IPS-NIHi7 (cell line): ENCODE measurements around the gene KRT38.

ENCODE experiments used
- DNase-seq: peaks from one replicate; pipeline ENCODE4 v3.0.0; 2012; ENCODE audit warnings: mixed read lengths; ENCODE audit errors: extremely low spot score

The KRT38 gene

GRCh38 chr17:41440531-41441033 lies at the start of gene KRT38:
Gene KRT38, minus strand, starts transcription at chr17:41440983. Its CDS starts 62 bp downstream, at chr17:41440921.
- no peak for DNase-seq

DNA sequence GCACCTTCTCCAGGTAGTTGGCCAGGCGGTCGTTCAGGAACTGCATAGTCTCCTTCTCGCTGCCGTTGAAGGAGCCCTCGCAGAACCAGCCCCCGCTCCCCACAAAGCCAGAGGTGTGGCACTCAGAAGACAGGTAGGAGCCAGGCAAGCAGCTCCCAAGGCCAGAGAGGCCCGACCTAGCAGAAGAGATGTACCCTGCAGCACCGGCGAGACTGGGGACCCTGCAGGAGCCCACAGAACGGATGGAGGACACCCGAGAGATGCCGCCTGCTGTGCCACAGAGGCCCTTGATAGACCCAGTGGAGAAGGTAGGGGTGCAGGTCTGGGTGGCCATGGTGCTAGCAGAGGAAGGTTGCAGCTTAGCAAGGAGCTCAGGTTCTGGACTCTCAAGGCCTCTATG lies 48.7 kb upstream of the KRT38 start, which contains the start of gene KRT36:
TSS of gene KRT36 (minus strand) at position 380 of the 400 bp plus-strand sequence. CDS start at position 334, 46 bp downstream.
- no peak for DNase-seq

DNA sequence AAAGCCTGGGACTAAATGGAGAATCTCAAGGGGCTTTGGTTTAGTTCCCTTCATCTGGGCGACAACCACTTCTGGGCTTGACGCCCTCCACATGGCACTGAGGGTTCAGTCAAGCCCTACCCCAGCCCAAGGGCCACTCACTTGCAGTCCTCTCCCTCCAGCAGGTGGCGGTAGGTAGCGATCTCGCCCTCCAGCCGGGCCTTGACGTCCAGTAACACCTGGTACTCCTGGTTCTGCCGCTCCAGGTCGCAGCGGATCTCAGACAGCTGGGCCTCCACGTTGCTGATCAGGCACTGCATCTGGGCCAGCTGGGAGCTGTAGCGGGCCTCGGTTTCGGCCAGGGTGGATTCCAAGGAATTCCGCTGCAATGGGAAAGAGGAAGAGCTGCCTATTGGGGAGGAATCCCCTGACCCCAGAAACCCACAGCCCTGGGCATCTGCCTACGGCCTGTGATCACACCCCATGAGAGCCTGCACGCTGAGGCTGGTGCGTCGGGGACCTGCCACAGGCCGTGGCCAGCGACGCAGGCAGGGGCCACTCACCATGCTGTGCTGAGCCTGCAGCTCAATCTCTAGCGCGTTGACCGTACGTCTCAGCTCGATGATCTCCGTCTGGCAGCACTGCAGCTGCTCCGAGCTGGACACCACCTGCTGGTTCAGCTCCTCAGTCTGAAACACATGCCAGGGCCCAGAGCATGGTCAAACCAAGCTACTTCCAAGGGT lies 46.2 kb upstream of the KRT38 start:
- DNase-seq = peak; percentile 87

- DNase-seq = no peak
Observed at GRCh38 chr17:41486316-41486715, 45.5 kb upstream of the KRT38 start.

DNA sequence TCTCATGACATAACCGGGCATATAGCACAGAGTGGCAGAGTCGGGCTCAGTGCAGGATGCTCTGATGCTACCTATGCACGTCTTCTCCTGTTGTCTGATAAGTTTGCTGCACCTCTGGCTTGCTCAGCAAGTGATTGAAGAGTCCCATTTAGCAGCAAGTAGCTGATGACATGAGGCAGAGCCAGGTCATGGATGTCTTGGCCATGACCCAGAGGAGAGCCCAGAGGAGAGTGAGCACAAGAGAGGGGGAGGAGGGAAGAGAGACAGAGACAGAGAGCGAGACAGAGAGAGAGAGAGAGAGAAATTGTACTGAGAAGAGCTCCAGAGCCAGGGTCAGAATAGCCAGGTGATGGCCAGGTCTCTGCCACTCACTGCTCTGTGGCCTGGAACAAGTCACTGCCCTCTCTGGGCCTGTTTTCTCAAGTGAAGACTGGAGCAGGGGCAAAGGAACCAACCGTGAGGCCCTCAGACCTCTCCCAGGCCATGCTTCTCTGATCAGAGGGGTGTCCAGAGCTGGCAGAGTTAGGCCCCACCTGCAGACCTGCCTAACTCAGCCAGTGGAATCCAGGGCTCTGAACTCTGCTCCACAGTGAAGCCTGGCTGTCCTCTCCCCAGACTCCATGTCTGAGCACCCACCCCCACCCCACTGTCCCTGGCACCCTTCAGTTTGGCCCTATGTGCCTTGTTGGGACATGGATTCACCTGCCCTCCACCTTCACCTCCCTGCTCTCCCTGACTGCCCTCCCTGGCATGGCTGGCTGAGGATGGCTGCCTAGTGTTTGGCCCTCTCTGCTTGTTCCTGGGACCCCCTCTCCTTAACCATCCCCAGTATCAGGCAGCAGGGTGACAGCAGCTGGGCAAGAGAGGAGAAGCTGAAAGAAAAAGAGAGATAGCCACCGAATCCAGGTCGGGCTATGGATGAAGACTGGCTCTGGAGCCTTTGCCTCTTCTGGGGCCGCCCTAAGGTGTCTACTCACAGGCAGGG lies 44.4 kb upstream of the KRT38 start:
- DNase-seq = no peak

- no peak for DNase-seq
Observed at GRCh38 chr17:41483991-41484826, 43.4 kb upstream of the KRT38 start.

DNA sequence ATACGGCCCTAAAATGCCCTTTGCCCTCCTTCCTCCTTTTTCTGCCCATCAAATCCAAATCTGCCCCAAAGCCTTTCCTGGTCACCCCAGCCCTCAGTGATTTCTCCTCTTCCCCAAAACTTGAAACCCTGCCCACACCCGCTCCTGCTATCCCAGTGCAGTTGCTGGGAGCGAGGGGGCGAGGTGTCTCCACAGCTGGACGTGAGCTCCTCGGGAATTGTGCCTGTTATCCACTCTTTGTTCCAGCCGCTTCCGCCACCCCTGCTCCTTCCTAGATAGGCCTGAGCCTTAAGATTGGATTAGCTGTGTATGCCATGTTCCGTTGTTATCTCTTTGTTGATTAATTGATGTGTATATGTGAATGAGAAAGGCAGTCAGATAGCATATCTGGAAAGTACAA lies 42.7 kb upstream of the KRT38 start:
- DNase-seq = peak; percentile 39

DNA sequence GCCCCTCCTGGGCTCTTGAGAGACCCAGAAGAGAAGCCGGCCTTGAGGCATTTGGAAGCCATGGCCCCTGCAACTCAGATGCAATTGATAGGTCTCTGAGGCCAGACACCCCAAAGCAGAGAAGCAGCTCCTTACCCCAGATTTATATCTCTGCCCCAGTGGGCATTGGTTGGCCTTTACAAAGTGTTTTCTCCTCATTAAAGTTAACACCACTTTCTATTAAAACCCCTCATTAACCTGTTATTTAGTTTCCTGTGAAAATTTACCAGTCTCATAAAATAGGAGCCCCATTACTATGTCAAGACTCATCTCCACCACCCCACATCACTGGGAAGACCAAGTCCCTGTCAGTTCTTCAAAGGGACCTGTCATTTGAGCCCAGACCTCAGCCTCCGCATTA lies 40.3 kb upstream of the KRT38 start, which contains the start of gene KRT35:
TSS of gene KRT35 (minus strand) at position 116 of the 400 bp plus-strand sequence. CDS start at position 62, 54 bp downstream.
- no peak for DNase-seq

DNA sequence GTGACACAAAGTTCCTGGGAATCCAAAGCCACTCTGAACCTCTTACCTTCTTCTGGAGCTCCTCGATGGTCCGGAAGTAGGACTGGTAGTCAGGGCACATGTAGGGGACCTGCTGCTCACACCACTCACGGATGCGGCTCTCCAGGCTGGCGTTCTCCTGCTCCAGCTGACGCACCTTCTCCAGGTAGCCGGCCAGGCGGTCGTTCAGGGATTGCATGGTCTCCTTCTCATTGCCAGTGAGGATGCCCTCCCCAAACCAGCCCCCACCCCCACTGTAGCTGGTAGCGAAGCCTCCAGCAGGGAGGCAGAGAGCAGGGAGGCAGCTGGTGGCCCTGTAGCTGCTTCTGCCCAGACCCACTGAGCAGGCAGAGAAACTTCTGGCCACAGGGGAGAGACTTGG lies 39.8 kb upstream of the KRT38 start:
- DNase-seq = no peak

GRCh38 chr17:41480136-41480535 lies 39.4 kb upstream of the KRT38 start:
- DNase-seq = no peak

DNA sequence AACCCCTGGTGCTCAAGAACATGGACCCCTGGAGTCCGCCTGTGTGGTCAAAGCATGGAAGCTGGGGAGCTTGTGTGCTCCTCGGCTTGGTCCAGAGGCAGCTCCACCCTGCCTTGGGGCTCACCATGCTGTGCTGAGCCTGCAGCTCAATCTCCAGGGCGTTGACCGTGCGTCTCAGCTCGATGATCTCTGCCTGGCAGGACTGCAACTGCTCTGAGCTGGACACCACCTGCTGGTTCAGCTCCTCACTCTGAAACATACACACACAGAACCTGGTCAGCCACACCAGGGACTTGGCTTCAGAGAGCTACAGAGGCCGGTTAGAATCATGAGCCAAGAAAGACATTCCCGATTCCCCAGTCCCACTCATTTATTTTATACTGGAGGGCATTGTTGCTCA lies 37.5 kb upstream of the KRT38 start:
- DNase-seq = no peak

GRCh38 chr17:41476866-41477815 lies 36.4 kb upstream of the KRT38 start:
- no peak for DNase-seq

GRCh38 chr17:41475421-41475820 lies 34.6 kb upstream of the KRT38 start:
- DNase-seq = no peak

GRCh38 chr17:41474863-41475262 lies 34.1 kb upstream of the KRT38 start:
- DNase-seq = no peak

- no peak for DNase-seq
Observed at GRCh38 chr17:41468346-41468745, 27.6 kb upstream of the KRT38 start.

DNA sequence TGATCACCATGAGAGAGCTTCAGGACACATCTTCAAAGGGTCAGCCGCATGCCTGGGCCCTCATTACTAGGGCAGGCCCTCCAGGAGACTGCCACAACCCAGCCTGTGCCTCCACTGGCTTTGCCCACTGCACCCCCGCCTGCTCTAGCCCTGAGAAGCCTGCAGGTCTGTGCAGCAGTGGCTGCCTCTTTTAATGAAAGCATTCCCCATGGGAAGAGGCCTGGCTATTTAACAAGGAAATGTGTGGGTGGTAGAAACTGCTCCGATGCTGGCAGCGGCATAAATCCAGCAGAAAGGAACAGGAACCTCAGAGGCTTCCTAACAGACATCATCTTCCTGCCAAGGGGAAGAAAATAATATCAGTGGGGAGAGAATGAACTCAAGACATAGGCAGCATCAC lies 26.8 kb upstream of the KRT38 start:
- DNase-seq = no peak

- no peak for DNase-seq
Observed at GRCh38 chr17:41466988-41467387, 26.2 kb upstream of the KRT38 start, which contains the start of gene KRT32. Gene KRT32, minus strand, starts transcription at chr17:41467386. Its CDS starts 61 bp downstream, at chr17:41467325.

- DNase-seq = no peak
Observed at GRCh38 chr17:41464682-41465081, 23.9 kb upstream of the KRT38 start.

- no peak for DNase-seq
Observed at GRCh38 chr17:41464173-41464572, 23.4 kb upstream of the KRT38 start.

GRCh38 chr17:41463746-41464145 lies 23.0 kb upstream of the KRT38 start:
- no peak for DNase-seq
